Psoas muscle (tissue), 8 donors: ENCODE data around the gene LRRC3C. TPM values are rescaled to one million over a fixed set of nuclear protein-coding genes. Genes with fewer than 3 reads are reported as not detected.

Source experiments
- ATAC-seq, 4 donors: fragments of 200-7000 bp; cut with Tn5 transposase; one replicate each; pipeline ENCODE4 v1.9.1; 2020; ENCODE audit warnings: moderate library complexity in 3 of 4, mild to moderate bottlenecking in 2 of 4
- DNase-seq, 2 donors: peaks; one replicate each; pipeline ENCODE4 v3.0.0-alpha.2; 2020
- H3K27ac ChIP-seq: fragments of 200-600 bp; one replicate; pipeline ENCODE4 v1.8.0; 2022
- H3K27me3 ChIP-seq, 3 donors: fragments of 200-600 bp in 1 of 3; one replicate each; pipeline versions ENCODE4 v1.6.1 to v1.8.0; 2013 to 2022; ENCODE audit warnings: low read length in 2 of 3, mild to moderate bottlenecking in 2 of 3, moderate library complexity in 1 of 3; ENCODE audit not compliant: insufficient read depth in 3 of 3
- H3K36me3 ChIP-seq, 2 donors: fragments of 200-600 bp in 1 of 2; one replicate each; pipeline versions ENCODE4 v1.6.1 to v1.8.0; 2013 to 2022; ENCODE audit warnings: low read depth in 1 of 2, mild to moderate bottlenecking in 1 of 2, moderate library complexity in 1 of 2; ENCODE audit not compliant: insufficient read depth in 1 of 2
- H3K4me1 ChIP-seq: fragments of 200-600 bp; one replicate; pipeline ENCODE4 v1.8.0; 2022
- H3K4me3 ChIP-seq: fragments of 200-600 bp; one replicate; pipeline ENCODE4 v1.8.0; 2022; ENCODE audit warnings: mild to moderate bottlenecking
- H3K9me3 ChIP-seq: fragments of 200-600 bp; one replicate; pipeline ENCODE4 v1.8.0; 2022
- WGBS, 3 donors: extraction: QIAGEN DNeasy Blood & Tissue Kit; methylation state at CpG; one replicate each; pipeline versions ENCODE4 v1.1.6 to v1.1.7; 2013; 5-methylcytosine and 5-hydroxymethylcytosine counted together
- intact Hi-C, 2 donors: fragments of 100-400 bp; cut with DNase I; formaldehyde crosslinking; loops; one replicate each; pipeline versions ENCODE4 v1.11.0 to v1.14.2; 2022
- polyA plus RNA-seq, 3 donors: library from polyadenylated mRNA; stranded (reverse); fragments of 200-250 nt; gene quantifications; one replicate each; pipeline ENCODE4 v1.2.3, GENCODE V29; 2013
- total RNA-seq, 4 donors: library from RNA; stranded (reverse); fragmentation: NEBNext Ultra II Directional in 2 of 4; extraction: Animal tissue kit (Norgen Biotek cat#: 25700) in 2 of 4; gene quantifications; one replicate each; pipeline versions ENCODE4 v1.2.1 to v1.2.4, GENCODE V29; 2021 to 2023
- TF ChIP-seq, protein P1 (sequence below): fragments of 200-600 bp; IDR thresholded peaks from one replicate; pipeline ENCODE4 v1.8.0; 2022; ENCODE audit warnings: antibody characterized with exemption
- donor health status: healthy with polysubstance abuse.
- donor health status: DM: no; HTN: no; CAD: no; lungs with moderate emphysema.
- donor health status: Bipolar disorder and iron deficiency.
- donor health status: healthy.
- donor health status: DM: yes; HTN: yes; CAD: no.
- donor health status: DM: no; HTN: no; CAD: no.
- donor health status: DM: no; HTN: no; CAD: no.
- donor health status: DM: yes; HTN: yes; CAD: no.

The LRRC3C gene
- total and polyA plus RNA-seq, 7 donors = 0.04 TPM; not detected in 6

DNA sequence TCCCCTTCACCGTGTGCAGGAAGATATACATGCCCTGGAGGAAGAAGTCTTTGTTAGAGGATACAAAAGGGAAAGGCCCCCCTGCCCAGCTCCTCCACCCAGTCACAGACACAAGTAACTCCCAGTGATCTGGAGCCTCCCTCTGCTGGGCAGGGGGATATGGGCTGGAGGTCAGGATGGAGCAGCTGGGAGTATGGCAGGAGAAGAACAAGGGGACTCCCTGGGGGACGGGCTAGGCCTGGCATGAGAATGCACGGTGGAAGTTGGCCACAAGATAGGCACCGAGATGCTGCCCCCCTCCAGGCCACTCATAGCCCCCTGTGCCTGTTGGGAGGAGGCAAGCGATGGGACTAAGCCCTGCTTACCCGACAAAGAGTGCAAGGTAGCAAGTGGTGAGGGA is 4.3 kb upstream of the LRRC3C start:
- WGBS, 3 donors = 84 to 92% (median 85%) methylated on average over 6 of the region's 6 CpGs
- no peak overlapping the region for H3K27ac ChIP-seq
- no peak overlapping the region for H3K4me3 ChIP-seq
- no peaks in the 10 kb centered on the region for H3K27me3 ChIP-seq
- H3K36me3 ChIP-seq = peaks cover 0 to 52% of the 10 kb centered on the region in 2 donors
- no peaks in the 10 kb centered on the region for H3K9me3 ChIP-seq
- peaks cover 22% of the 10 kb centered on the region for H3K4me1 ChIP-seq
- intact Hi-C loops = no loop called here
- TF ChIP-seq, protein P1, sequence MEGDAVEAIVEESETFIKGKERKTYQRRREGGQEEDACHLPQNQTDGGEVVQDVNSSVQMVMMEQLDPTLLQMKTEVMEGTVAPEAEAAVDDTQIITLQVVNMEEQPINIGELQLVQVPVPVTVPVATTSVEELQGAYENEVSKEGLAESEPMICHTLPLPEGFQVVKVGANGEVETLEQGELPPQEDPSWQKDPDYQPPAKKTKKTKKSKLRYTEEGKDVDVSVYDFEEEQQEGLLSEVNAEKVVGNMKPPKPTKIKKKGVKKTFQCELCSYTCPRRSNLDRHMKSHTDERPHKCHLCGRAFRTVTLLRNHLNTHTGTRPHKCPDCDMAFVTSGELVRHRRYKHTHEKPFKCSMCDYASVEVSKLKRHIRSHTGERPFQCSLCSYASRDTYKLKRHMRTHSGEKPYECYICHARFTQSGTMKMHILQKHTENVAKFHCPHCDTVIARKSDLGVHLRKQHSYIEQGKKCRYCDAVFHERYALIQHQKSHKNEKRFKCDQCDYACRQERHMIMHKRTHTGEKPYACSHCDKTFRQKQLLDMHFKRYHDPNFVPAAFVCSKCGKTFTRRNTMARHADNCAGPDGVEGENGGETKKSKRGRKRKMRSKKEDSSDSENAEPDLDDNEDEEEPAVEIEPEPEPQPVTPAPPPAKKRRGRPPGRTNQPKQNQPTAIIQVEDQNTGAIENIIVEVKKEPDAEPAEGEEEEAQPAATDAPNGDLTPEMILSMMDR = no peak
- no peak for DNase-seq
- ATAC-seq = no peak

DNA sequence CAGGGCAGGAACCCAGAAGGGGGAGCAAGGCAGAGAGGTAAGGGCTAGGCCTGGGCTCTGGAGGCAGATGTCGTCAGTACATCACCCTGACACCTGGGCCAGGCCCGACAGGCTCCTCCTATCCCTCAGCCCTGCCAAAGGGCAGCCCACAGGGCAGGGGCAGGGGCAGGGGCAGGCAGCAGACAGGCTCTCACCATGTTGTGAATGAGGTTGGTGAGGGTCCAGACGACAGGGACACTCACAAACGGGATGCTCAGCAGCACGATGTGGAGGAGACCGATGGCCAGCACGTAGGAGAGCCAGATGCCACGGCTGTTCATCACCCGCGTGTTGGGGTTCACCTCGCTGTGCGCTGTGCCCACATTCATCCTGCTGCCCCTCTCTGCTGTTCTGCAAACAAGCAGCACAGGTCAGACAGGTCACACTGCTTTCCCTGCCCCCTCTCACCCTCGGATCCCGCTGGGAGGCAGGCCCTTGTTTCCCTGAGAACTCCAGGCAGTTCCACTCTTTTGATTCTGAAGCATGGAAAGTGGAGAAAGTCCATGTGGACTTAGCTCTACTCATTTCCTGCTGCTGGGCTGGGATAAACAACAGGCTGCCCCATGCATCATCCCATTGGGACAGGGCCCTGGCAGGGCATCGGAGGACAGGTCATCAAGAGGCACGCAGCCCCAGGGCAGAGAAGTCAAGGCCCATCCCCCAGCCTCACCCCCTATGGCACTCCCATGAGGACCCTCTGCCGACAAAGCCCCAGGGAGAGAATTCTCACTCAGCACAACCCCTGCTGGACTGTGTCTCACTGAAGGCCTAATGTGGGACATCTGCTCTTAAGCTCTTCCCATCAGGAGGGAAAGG is 3.5 kb upstream of the LRRC3C start:
- ATAC-seq = no peak
- WGBS, 3 donors = 72 to 75% (median 74%) methylated on average over 17 of the region's 17 CpGs
- Histone ChIP-seq H3K4me3 (no peak overlapping the region), H3K27me3 (no peaks in the 10 kb centered on the region), H3K27ac (no peak overlapping the region), H3K4me1 (peaks cover 31% of the 10 kb centered on the region), H3K9me3 (no peaks in the 10 kb centered on the region), H3K36me3 (peaks cover 0 to 48% of the 10 kb centered on the region in 2 donors)
- TF ChIP-seq, protein P1 = no peak
- intact Hi-C loops = no loop called here
- DNase-seq = no peak

DNA sequence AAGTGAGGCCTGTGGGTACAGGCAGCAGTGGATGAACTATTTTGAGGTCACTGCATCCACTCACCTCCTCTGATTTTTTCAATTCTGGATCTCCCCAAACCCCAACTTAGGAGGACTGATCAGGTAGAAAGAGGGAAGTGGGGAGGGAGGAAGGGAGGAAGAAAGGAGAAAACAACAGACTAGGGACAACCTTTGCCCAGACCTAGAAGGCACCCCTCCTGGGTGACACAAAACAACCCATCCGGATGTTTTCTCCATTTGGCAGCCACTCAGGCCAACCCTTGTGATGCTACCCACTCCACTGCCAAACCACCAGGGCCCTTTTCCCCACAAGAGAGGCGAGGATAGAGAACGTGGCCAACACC is 2.9 kb upstream of the LRRC3C start:
- no peak for DNase-seq
- intact Hi-C loops = no loop called here

DNA sequence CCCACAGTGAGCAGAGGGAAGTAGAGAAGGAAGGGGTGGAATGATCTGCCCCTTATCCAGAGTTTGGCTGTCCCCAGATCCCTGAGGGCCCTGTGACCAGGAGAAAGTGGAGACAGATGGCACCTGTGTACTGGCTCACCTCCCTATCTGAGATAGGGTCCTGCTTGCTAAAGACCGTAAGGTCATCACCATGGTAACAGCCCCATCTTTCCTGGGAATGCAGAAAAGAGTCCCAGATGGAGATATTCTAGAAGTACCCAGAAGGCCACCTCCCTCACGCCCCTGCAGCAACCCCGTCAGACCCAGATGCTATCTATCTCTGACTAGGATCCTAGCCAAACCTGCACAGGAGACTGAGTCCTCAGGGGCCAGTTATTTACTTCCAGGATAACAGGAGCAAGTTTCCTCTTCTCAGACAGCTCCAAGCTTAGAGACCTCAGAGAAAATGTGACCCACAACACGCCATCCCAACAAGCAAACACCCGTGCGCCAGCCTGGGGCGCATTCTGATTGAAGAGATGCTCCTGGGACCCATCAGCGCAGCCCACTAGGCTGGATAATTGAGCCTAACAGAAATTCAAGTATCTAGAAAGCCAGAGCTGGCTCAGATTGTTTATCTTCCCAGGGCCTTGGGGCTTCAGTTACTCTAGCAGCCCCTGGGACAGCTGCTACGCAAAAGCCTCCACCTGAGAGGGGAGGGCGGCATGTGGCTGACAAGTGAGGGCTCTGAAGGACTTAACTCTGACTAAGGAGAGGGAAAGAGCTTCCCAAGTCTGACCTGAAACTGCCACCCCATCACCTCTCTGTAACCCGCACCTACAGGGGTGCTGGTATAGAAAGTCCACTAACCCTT is 2.0 kb upstream of the LRRC3C start:
- Histone ChIP-seq H3K4me1 (peaks cover 42% of the 10 kb centered on the region), H3K9me3 (no peaks in the 10 kb centered on the region), H3K36me3 (peaks cover 0 to 37% of the 10 kb centered on the region in 2 donors), H3K4me3 (no peak overlapping the region), H3K27me3 (no peaks in the 10 kb centered on the region), H3K27ac (no peak overlapping the region)
- intact Hi-C loops = no loop called here
- TF ChIP-seq, protein P1 = no peak
- DNase-seq = no peak
- no peak for ATAC-seq
- WGBS, 3 donors = 83 to 86% (median 83%) methylated on average over 11 of the region's 11 CpGs

More for the DNA sequence above, 2.9 kb upstream of the LRRC3C start:
- WGBS, 3 donors = 53 to 78% (median 58%) methylated on average over 3 of the region's 3 CpGs
- H3K27ac ChIP-seq = no peak overlapping the region
- H3K36me3 ChIP-seq = peaks cover 0 to 43% of the 10 kb centered on the region in 2 donors
- no peaks in the 10 kb centered on the region for H3K9me3 ChIP-seq
- no peak for ATAC-seq
- peaks cover 35% of the 10 kb centered on the region for H3K4me1 ChIP-seq
- H3K27me3 ChIP-seq = no peaks in the 10 kb centered on the region
- TF ChIP-seq, protein P1 = no peak
- no peak overlapping the region for H3K4me3 ChIP-seq
